Retina (tissue), 1 donor: ENCODE data around the gene TFG.

ENCODE experiments used
- DNase-seq: peaks from one replicate; pipeline ENCODE4 v3.0.0-alpha.2; 2016

TFG gene

DNA sequence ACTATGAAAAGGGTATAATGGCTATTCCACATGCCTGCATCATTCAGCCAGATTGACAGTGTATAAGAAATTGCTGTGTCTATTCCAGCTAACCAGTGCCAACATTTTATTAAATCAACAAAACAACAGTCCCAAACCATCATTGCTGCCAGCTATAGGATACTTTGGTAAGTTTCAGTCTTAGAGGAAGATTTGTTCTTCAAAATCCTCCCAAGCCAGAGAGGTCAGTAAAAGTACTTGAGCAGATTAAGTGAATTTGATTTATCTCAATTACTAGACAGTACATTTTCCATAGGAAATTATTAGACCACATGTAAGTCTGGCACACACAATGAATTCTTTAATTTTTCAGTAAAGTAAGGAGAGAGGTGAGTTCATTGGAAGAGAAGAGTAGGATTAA is 50.7 kb downstream of the TFG start:
- no peak for DNase-seq

DNA sequence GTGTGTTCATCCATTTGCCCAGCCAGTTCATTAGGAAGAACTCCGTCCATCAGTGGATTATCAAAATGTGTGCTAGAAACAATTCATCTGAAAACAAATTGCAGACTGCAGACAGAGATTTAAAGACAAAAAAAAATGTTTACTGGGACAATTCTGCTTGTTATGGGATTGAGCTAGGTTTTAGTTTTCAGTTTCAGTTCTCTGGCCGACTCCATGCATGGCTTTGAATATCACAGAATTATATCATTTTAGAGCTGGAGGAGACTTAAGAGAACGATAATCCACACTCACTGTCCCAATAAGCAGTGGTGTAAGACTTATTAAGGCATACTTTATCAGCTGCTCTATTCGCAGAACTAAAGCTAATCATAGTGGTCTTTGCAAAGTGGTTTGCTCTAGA is 51.1 kb downstream of the TFG start:
- DNase-seq = no peak

DNA sequence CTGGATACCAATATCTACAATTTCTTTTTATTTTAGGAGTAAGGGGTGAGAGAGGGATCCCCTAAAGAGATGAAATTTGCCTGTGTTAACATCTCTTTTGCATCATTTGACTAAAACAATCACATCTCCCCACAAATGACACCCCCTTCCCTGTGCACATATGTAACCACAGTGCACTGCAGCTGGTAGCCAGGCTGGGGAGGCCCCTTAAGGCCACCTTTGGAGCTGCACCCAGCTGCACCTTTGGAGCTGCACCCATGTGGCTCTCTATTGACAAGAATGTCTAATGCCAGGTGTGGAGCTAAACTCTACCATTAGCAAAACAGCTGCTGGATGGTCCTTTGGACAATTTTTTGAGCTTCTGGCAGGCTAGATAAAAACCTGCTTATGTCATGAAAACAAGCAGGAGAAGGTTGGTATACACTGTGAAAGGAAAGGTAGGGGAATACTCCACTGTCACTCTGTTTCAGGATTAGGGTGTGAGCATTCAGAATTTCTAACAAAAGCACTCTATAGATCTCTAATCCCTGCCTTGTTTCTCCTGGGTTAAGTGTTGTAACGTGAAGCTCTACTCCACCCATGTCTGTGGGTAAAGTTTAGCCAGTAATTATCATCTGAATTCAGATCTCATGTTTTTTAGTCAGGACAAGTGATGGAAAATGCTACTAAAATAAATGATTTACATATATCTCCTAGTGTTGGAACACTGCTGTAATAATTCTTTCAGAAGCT is 52.1 kb downstream of the TFG start:
- no peak for DNase-seq

DNA sequence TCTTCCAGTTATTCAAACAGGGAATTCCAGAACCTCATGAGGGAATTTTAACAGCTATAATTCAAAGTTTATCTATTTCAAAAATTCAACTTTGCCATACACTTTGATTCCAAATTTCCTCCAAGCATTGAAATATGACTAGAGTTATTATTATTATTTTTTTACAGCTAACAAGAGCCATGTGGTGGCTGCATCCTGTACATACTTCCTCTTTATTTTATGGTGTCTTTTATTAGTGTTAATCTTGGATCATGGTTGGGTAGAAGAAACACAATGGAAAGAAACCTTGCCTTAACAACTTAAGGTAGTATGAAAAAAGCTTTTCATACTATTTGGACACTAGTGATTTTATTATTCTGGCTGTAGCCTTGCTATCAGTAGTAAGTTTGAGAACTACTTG is 52.7 kb downstream of the TFG start:
- no peak for DNase-seq

DNA sequence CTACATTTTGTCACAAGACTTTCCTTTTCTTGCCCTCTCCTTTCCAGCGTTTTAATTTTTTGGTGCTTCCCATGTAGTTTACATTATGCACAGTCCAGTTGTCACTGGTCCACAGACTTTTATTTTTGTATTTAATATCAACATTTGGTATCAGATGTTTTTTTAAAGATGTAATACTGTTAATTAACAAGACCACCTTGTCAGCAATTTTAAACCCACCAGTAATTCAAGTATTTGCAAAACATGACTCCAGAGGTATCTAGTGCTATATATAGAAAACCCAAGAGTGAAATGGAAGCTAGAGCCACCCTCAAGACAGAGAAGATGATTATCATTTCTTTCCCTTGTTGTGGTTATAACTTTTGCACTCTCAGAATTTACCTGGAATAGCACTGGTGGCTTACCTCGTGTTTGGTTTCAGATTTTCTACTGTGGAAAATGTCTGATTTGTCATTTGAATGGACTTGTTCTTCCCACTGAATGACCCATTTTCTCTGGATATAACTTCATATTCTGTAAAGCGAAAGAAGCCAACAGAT is 56.2 kb downstream of the TFG start:
- no peak for DNase-seq

DNA sequence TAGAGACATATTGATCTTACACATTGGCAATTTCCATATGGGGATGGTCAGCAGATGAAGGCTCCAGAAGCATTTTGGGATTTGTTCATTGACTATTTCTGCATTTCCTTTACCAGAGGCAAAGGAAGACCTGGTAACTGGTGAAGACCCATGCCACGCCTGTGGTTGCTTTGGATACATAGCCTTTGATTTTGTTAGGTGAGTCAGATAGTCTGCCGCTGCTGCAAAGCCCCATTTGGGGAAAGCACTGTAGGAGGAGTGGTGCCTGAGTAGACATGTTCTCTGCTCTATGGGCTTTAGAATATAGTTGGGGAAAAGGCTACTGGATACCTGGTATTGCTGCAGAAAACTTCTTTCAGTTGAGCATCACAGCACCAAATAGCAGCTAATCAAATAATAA is 56.8 kb downstream of the TFG start:
- DNase-seq = no peak

DNA sequence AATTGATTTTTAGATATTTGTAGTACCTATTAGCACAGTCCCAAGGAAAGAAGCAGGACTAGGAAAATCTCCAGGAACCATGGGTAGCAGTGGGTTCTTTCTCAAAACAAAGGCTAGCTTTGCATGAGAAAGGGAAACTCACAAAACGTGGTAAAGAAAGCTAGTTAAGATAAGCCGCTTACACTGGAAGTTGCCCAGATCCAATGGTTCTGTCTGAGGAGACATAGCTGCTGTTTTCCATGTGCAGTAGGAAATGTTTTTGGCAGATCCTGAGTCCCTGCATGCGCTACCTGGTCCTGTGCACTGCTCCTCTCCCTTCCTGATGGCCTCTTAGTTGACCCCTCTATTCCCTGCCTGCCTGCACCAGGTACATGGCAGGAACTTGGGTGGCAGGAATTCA is 60.4 kb downstream of the TFG start:
- no peak for DNase-seq

DNA sequence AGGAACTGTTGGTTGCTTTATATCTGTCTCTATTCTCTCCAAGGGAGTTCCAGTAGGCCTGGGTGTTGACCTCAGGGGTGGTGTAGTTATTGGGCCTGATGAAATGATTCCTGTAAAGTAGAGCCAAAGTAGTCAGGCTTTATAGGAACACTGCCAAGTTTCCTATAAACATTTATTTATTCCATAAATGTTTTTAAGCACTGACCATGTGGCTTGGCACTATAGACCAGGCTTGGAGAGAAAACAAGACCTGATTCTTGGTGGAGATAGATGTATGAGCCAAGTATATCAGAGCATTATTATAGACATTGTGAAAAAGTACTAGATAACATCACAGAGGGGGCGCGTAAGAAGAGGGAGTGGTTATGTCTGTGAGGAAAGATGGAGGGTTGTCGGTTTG is 65.9 kb downstream of the TFG start:
- DNase-seq = no peak

DNA sequence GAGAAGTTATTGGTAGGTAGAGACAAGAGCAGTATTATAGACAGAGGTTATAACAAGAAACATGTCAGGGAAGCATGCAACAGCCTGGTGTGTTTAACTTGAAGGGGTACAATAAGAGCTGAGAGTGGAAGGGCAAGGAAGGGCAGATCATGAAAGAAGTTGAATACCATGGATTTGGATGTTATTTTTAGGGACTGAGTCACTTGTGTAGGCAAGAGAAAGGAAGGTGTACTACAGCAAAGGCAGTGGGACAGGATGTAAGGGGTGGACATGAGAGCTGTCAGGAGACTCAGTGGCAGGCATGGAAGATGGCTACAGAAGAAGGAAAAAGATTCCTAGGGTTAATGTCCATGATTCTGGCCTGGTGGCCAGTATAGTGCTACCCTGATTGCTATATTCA is 66.4 kb downstream of the TFG start:
- no peak for DNase-seq

DNA sequence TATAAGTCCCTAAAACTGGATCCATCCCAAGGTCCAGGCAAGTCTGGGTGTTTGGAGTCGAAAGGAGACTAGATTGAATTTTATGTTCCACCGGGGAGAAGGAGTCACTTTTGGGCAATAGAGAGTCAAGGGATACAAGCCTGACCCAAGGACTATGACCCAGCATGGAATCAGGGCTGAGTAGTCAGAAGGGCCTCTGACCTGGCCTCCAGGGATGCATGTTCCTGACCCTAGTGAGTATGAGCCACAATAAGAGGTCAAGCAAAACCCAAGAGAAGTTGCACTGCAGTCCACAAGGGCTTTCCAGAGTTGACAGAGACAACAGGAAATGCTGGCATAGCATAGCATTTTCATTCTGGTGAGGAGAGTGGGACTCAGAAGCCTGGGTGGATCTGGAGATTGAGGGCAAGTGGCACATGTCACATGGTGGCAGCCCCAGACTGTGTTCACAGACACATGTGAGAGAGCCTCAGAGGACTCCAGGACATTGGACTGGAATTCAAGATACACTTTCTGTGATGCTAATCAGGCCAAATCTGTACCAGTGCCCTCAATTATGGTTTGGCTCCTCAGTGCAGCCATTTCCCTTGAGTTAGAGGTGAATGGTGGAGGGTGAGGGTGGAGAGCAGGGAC is 66.9 kb downstream of the TFG start:
- DNase-seq = no peak

DNA sequence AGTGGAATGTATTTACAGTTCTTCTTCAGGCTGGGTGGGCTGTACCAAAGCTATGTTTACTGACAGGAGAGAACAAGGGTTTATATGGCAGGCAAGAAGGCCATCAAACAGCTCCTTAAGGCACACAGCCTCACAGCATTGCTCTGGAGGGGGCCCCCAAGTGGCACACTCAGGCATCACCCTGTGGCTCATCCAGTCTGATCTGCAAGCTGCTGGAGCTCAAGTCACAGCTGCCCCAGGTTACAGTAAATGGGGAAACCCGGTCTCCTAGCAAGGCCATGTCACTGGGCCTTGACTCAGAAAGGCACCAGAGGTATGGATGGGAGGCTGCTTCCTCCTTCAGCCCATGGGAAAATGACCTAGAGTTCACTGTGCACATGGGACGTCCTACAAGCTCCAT is 67.5 kb downstream of the TFG start:
- DNase-seq = no peak

DNA sequence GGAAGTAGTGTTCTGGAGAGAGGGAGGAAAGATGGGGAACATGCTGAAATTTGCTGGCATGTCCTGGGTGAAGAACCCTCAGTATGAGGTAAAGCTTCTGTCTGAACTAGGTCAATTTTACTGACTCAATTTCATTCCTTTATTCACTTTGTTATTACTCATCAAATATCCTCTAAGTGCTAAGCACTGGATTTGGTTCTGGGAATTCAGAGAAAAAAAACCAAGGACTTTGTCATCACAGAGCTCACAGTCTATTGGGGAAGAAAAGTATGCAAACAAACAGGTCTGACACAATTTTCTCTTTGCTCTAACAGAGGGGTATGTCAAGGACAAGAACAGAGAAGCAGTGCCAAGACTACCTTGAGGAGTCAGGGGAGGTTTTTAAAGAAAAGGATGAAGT is 68.0 kb downstream of the TFG start:
- DNase-seq = no peak

DNA sequence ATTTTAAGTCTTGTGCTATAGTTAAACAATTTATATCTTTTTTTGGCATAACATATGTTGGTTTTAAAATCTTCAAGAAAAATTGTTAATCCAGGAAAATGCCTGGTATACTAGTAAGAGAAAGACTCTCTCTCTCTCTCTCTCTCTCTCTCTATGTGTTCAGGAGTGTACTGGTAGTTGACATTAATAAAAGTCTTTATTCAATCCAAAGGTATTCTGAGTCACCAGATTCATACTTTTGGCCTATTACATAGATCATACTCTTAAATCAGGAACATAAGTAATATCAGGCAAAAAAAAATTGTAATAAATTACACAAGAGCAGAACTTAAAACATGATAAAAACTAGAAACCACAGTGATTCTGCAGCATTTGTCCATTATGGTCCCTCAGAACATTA is 70.2 kb downstream of the TFG start:
- no peak for DNase-seq

DNA sequence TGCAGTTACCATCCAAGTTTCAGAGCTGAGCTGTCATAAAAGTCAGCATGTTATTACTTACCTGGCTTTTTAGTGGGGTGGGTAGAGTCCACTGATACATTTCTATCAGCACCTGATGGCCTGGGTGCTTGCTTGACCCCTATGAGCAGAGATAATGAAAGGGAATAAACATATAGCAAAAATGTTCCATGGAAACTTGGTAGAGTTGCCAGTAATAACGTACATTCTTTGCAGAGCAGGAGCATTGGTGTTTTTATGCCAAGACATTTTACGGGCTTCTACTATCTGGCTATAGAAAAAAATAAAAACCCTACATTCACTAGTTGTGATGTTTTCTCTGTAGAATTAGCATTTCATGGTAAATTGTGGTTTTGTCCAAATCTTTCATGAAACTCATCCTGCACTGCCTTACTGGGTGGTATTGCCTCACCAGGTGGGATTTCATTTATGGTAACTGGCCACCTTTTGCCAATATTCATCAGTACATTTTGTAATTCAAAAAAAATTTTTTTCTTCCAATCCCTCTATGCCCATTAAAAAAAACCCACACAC is 70.9 kb downstream of the TFG start:
- DNase-seq = no peak

DNA sequence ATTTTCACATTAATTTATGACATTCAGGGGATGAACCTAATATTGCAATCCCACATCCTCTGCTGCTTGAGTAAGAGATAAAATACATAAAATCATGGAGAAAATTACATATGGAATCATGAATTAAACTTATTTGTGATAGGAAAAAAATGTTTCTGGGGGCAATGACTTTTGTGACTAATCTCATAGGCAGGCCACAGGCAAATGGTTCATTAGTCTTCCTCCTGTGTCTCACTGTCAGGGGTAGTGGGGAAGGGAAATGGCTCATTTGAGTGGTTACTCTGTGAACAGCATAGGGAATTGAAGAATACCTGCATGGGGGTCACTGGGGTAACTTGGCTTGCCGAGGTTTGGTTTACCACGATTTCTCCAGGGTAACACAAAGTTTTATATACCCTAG is 72.0 kb downstream of the TFG start:
- DNase-seq = no peak

DNA sequence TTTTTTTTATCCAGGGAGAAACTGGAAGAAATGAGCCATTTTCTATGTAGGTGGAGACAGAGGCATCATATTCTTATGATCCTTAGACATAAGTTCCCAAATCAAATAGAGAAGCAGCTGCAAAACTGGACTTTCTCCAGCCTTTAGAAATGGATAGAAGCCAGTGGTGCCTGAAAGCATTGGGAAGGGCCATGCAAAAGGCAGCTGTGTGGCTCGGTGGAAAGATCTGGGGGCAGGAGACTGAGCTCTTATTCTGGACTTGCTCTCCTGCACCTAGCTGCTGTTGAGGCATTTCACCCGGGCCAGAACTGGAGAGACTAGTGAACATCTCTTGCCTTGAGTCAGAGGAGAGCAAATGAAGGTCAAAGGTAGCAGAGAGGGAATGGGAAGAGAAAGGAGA is 73.1 kb downstream of the TFG start:
- DNase-seq = no peak

DNA sequence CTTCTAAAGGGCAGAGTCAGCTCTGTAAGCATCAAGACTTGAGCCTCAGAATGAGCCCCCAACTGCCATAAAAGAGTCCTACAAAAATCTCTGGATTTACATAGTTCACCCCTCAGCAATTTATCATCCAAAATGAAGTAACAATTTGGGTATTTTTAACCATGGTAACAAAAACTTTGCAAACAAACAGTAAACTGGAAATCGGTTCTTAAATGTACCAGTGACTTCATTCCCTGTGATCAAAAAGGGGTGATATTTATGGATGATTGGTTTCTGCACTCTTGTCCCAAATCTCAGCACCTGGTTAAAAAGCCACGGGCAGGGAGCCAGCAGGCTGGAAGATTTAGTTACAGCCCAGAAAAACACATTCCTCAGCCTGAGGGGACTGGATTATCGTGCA is 73.6 kb downstream of the TFG start:
- DNase-seq = no peak

DNA sequence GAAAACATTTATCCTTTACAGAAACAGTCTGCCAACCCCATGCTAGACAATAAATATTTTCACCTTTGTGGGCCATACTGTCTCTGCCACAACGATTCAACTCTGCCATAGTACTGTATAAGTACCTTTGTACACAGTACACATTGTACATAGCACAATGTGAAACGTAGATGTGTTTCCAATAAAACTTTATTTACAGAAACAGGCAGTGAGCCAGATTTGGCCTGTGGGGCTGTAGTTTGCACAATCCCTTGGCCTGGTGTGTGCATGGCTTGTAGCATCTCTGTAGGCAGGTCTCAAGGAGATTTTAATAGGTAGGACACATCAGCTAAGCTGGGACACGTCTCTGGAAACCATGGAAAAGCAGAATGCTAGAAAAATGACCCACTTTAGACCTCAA is 74.3 kb downstream of the TFG start:
- DNase-seq = no peak

DNA sequence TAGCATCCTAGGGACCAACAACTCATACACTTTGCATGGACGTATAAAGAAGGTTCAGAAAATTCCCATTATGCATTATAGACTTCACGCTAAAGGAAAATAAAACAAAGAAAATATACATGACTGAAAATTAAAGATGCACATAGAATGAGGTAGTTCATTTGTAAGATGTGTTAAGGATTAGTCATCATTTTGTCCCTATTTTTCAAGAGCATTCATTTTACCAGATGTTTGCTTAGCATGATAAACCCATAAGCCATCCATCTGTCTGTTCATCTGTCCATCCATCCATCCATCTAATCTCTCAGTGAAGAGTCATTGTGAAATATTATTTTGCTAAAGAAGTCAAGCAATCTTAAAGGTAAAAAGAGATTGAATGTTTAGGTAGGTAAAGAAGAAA is 80.3 kb downstream of the TFG start:
- no peak for DNase-seq

DNA sequence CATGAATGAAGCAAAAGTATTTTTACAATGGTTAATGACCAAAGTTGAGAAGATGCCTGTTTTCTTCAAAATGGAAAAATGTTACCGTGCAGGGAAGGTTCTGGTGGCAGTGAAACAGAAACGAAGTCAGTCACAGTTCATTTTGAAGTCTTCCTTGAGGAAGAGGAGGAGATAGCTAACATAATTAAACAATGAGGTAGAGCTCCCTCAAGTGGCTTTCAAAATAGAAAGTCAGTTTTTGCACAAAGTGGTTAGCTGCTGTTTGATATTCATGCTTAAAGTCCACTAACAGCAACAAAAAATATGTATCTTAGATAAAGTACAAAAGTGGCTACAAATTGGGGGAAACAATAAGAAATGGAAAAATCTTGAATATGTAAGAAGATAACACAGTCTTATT is 87.3 kb downstream of the TFG start:
- DNase-seq = no peak

DNA sequence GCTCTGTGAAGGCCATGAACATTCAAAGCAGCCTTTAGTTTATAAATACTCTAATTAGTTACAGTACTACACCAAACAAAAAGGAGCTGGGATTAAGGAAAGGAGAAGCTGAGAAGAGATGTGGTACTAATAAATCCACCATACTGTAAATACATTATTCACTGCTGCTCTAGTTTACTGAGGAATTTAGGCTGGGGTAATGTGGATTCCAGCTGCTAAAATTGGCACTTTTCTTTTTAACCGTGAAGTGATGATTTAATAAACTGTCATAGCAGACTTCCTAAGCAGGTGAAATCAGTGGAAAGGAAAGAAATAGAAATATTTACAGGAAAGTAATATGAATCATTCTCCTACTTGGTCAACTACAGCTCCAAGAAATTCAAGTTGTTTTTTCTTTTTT is 88.7 kb downstream of the TFG start:
- no peak for DNase-seq
